ENCODE measurements around the gene AK5. TPM values are rescaled to one million over a fixed set of nuclear protein-coding genes. Genes with fewer than 3 reads are reported as not detected.

Gene AK5
- total and polyA plus RNA-seq, 2 donors (not counting 1 experiment from before 2014, with no cell fraction given), result 0.18 TPM; not detected in 1

- DNase-seq, result no peak
- peaks cover 0 to 7% (median 0%) of the 10 kb centered on the region in 3 donors for H3K9me3 ChIP-seq (ENCODE audit: control extremely low read depth in 1 of 3, control insufficient read depth in 2 of 3, insufficient read depth in 1 of 3, low read length in 2 of 3)
- no peaks in the 10 kb centered on the region for H3K36me3 ChIP-seq (replicated peaks in 1 of 2; ENCODE audit: control extremely low read depth in 1 of 2, control insufficient read depth in 1 of 2, extremely low read depth in 1 of 2, insufficient read depth in 2 of 2, low read length in 1 of 2)
- H3K4me3 ChIP-seq (ENCODE audit: control extremely low read depth in 1 of 5, extremely low read depth in 1 of 5, insufficient read depth in 1 of 5, low read depth in 2 of 5, low read length in 4 of 5), result no peak overlapping the region
- no peaks in the 10 kb centered on the region for H3K4me1 ChIP-seq (ENCODE audit: control insufficient read depth in 2 of 2, insufficient read depth in 2 of 2, low read length in 2 of 2)
- H2AFZ ChIP-seq (ENCODE audit: insufficient read depth, low read depth, low read length, poor library complexity, severe bottlenecking), result no peak overlapping the region
- H3K4me1 Mint-ChIP-seq, result no peaks in the 10 kb centered on the region
- POLR2A ChIA-PET, result no interaction called here
- no peak overlapping the region for H3K9ac ChIP-seq (ENCODE audit: low read length)
- no peak overlapping the region for H3K27ac ChIP-seq (ENCODE audit: low read length in 2 of 2)
- peaks cover 3% of the 10 kb centered on the region for H3K9me3 Mint-ChIP-seq (ENCODE audit: insufficient read depth)
- H4K20me1 ChIP-seq (ENCODE audit: control insufficient read depth, insufficient read depth, low read length, poor library complexity, severe bottlenecking), result no peaks in the 10 kb centered on the region
- ATAC-seq (ENCODE audit: low read depth), result no peak
- CTCF ChIA-PET, result no interaction called here
- peaks cover 6% of the 10 kb centered on the region for H3K27me3 Mint-ChIP-seq
- intact Hi-C loops (cut with micrococcal nuclease), result no loop called here
- H3K79me2 ChIP-seq (ENCODE audit: control insufficient read depth, insufficient read depth, low read length), result no peaks in the 10 kb centered on the region
- no peak overlapping the region for H3K4me3 Mint-ChIP-seq
- no peak overlapping the region for H3K27ac Mint-ChIP-seq
- H3K27me3 ChIP-seq (replicated peaks in 1 of 4; ENCODE audit: control extremely low read depth in 1 of 4, control insufficient read depth in 3 of 4, insufficient read depth in 4 of 4, low read length in 3 of 4), result no peaks in the 10 kb centered on the region
- TF ChIP-seq CTCF (IDR thresholded peaks at IDR 0.05) (no peak), EZH2 (IDR thresholded peaks at IDR 0.05; ENCODE audit: borderline replicate concordance, insufficient read depth, low read depth, low read length, poor library complexity, severe bottlenecking) (no peak)
- H3K4me2 ChIP-seq (replicated peaks; ENCODE audit: low read depth, low read length, poor library complexity, severe bottlenecking), result no peak overlapping the region
Measured at GRCh38 chr1:77494026-77494425, 212.2 kb downstream of the AK5 start.

GRCh38 chr1:77498918-77499317, 217.1 kb downstream of the AK5 start:
- no peak overlapping the region for H3K4me3 Mint-ChIP-seq
- ChIA-PET CTCF (no interaction called here), POLR2A (no interaction called here)
- intact Hi-C loops (cut with micrococcal nuclease), result no loop called here
- DNase-seq, result no peak
- no peak overlapping the region for H3K9ac ChIP-seq (ENCODE audit: low read length)
- no peaks in the 10 kb centered on the region for H3K4me1 ChIP-seq (ENCODE audit: control insufficient read depth in 2 of 2, insufficient read depth in 2 of 2, low read length in 2 of 2)
- no peak overlapping the region for H3K4me2 ChIP-seq (replicated peaks; ENCODE audit: low read depth, low read length, poor library complexity, severe bottlenecking)
- H3K27ac Mint-ChIP-seq, result no peak overlapping the region
- peaks cover 0 to 2% (median 0%) of the 10 kb centered on the region in 4 experiments for H3K27me3 ChIP-seq (replicated peaks in 1 of 4; ENCODE audit: control extremely low read depth in 1 of 4, control insufficient read depth in 3 of 4, insufficient read depth in 4 of 4, low read length in 3 of 4)
- no peak overlapping the region for H3K4me3 ChIP-seq (ENCODE audit: control extremely low read depth in 1 of 5, extremely low read depth in 1 of 5, insufficient read depth in 1 of 5, low read depth in 2 of 5, low read length in 4 of 5)
- H4K20me1 ChIP-seq (ENCODE audit: control insufficient read depth, insufficient read depth, low read length, poor library complexity, severe bottlenecking), result no peaks in the 10 kb centered on the region
- no peaks in the 10 kb centered on the region for H3K4me1 Mint-ChIP-seq
- no peaks in the 10 kb centered on the region for H3K36me3 ChIP-seq (replicated peaks in 1 of 2; ENCODE audit: control extremely low read depth in 1 of 2, control insufficient read depth in 1 of 2, extremely low read depth in 1 of 2, insufficient read depth in 2 of 2, low read length in 1 of 2)
- peaks cover 6% of the 10 kb centered on the region for H3K27me3 Mint-ChIP-seq
- ATAC-seq (ENCODE audit: low read depth), result no peak
- no peak overlapping the region for H3K27ac ChIP-seq (ENCODE audit: low read length in 2 of 2)
- H3K9me3 ChIP-seq (ENCODE audit: control extremely low read depth in 1 of 3, control insufficient read depth in 2 of 3, insufficient read depth in 1 of 3, low read length in 2 of 3), result peaks cover 0 to 7% (median 0%) of the 10 kb centered on the region in 3 donors
- peaks cover 3% of the 10 kb centered on the region for H3K9me3 Mint-ChIP-seq (ENCODE audit: insufficient read depth)
- no peak overlapping the region for H2AFZ ChIP-seq (ENCODE audit: insufficient read depth, low read depth, low read length, poor library complexity, severe bottlenecking)
- TF ChIP-seq EZH2 (IDR thresholded peaks at IDR 0.05; ENCODE audit: borderline replicate concordance, insufficient read depth, low read depth, low read length, poor library complexity, severe bottlenecking) (no peak), CTCF (IDR thresholded peaks at IDR 0.05) (no peak)
- no peaks in the 10 kb centered on the region for H3K79me2 ChIP-seq (ENCODE audit: control insufficient read depth, insufficient read depth, low read length)

All from B cell (primary cell).